NCI-H446 (cell line): ENCODE data around the gene ARL14EP.

Source experiments
- DNase-seq, 2 experiments: peaks; one replicate each; lab custom pipeline; 2025; lab: John Stamatoyannopoulos, UW

Gene ARL14EP

GRCh38 chr11:30380846-30381245 lies 57.9 kb downstream of the ARL14EP start:
- no peak for DNase-seq

DNA sequence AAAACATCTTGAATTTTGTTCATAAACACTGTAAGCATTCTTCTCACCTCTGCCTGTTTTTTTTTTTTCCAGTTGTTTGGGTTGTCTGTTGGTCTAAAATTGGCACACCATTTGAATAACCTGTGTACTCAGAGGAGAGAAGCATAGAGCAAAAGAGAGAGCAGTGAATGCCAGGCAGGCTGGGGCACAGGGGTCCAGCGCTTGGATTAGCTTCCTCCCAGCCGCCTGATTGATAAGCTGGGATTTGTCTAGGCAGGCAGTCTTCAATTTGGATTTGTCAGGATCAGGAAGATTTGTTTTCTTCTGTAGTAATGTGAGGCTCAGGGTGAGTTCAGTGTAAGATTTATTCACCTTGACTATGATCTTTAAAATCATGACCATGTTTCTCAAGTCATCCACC lies 59.0 kb downstream of the ARL14EP start:
- no peak for DNase-seq
